Measurements from ENCODE around the gene FBXW2. TPM values are rescaled to one million over a fixed set of nuclear protein-coding genes. Genes with fewer than 3 reads are reported as not detected.

FBXW2 gene, protein sequence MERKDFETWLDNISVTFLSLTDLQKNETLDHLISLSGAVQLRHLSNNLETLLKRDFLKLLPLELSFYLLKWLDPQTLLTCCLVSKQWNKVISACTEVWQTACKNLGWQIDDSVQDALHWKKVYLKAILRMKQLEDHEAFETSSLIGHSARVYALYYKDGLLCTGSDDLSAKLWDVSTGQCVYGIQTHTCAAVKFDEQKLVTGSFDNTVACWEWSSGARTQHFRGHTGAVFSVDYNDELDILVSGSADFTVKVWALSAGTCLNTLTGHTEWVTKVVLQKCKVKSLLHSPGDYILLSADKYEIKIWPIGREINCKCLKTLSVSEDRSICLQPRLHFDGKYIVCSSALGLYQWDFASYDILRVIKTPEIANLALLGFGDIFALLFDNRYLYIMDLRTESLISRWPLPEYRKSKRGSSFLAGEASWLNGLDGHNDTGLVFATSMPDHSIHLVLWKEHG
- 10 to 100 TPM; 73.2 to 73.4 TPM for total RNA-seq
- 39.3 TPM for polyA plus RNA-seq

DNA sequence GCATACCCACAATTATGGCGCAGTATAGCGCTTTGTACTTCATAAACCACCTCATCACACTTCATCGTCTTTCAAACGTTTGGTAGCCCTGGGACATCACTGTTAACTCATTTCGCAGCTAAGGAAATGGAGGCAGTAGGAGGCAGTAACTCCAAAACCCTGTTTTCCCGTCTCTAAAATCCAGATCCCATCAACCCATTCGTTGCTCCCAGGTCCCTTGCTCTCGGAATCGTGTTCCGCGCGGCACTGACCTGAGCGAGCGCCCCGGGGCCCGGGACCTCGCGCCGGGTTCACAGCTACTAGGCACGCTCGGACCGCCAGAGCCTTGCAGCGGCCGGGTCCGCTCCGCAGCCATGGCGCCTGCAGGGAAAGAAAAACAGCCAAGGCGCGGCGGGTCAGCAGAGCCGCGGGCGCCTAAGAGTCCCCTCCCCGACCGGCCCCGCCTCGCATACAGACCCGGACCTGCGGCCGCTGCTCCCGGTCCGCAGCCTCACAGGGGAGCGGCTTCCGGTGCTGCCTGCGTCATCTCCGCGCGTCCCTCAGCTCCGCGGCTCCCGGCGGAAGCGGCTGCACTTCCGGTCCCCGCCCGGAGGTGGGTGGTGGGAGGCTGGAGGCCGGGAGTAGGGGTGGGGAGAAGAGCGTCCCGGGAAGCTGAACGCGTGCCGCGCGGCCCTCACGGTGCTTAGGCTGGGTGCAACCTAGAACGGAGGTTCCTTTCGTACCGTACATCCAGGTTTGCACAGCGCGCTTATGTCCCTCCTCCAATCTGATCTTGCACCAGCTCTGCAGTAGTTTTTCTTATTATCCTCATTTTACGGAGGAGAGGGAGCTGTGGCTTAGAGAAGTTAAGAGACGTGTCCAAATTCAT lies at the start of gene FBXW2:
Gene FBXW2 (minus strand): TSS at position 519 of the 868 bp plus-strand sequence. CDS start 5,158 bp downstream, outside the sequence.
- H3K4me3 Mint-ChIP-seq: peak within 1 kb of the TSS; percentile 89 to 97 (median 91)
- Histone ChIP-seq H3K27ac (ENCODE audit: low read depth, low read length) (peak within 1 kb of the TSS; percentile 92), H3K4me1 (ENCODE audit: insufficient read depth, low read length) (peaks cover 39% of the 10 kb centered on the region), H3K9me3 (ENCODE audit: low read length) (no peaks in the 10 kb centered on the region), H3K27me3 (ENCODE audit: insufficient read depth, low read length, poor library complexity, severe bottlenecking) (no peaks in the 10 kb centered on the region), H3K36me3 (ENCODE audit: insufficient read depth, low read length) (peaks cover 7% of the 10 kb centered on the region), H3K4me3 (ENCODE audit: low read length) (peak within 1 kb of the TSS; percentile 84)
- CTCF ChIA-PET: interaction anchor here (0.8 to 1.4 kb wide), 7 partner anchors 37 to 355 kb away, joined by 3 to 6 read pairs (median 3); partner anchors contain the start of gene TRAF1
- no peaks in the 10 kb centered on the region for H3K27me3 Mint-ChIP-seq
- H3K4me1 Mint-ChIP-seq: peaks cover 46 to 61% (median 61%) of the 10 kb centered on the region in 3 donors
- H3K36me3 Mint-ChIP-seq: peaks cover 5 to 37% (median 14%) of the 10 kb centered on the region in 3 donors
- DNase-seq: peak; percentile 79 to 87 (median 82)
- no peaks in the 10 kb centered on the region for H3K9me3 Mint-ChIP-seq
- peak within 1 kb of the TSS; percentile 89 to 98 (median 96) for H3K27ac Mint-ChIP-seq
- POLR2A ChIA-PET: interaction anchor here (0.6 to 1.8 kb wide), 17 partner anchors 15 to 418 kb away, joined by 3 to 12 read pairs (median 3); partner anchors contain the start of genes PSMD5, RAB14 and TRAF1

DNA sequence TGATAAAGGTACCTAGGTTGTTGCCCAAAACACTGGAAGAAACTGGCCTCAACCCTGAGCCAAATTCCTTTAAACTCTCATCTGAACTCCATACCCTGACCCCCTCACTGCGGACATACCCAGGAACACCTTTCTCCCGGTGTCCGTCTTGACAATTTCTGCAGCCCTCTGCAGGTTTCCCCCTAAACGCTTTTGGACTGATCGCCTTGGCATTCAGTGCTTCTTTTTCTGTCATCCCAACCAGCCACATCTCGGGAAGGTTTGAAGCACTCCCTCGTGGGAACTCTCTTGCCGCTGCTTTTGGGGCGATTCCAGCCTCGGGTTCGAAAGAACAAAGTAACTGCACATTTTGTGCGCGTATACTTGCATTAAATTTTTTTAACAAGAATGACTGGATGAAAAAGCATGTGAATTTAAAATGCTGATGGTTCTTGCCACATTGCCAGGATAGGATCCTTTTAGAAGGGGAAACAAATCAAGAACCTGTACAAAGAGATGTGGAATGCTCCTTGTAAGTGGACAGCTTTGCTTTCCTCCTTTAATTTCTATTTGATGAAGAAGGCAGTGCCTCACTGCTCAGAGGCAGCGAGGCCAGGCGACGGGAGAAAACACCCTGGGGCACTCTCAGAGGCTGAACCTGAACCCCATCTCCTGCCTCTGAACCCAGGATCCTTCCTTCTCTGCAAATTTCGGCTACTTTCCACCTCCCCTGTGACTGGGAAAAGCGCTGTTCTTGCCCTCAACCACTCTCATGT lies 48.9 kb upstream of the FBXW2 start:
- Mint-ChIP-seq H3K4me1 (peaks cover 68 to 87% (median 83%) of the 10 kb centered on the region in 3 donors), H3K27ac (peak overlapping the region; percentile 97 to 99 (median 98)), H3K9me3 (no peaks in the 10 kb centered on the region), H3K36me3 (peaks cover 6 to 40% (median 14%) of the 10 kb centered on the region in 3 donors), H3K4me3 (peak overlapping the region; percentile 93 to 98 (median 96)), H3K27me3 (no peaks in the 10 kb centered on the region)
- Histone ChIP-seq H3K9me3 (ENCODE audit: low read length) (no peaks in the 10 kb centered on the region), H3K4me1 (ENCODE audit: insufficient read depth, low read length) (peaks cover 45% of the 10 kb centered on the region), H3K36me3 (ENCODE audit: insufficient read depth, low read length) (peaks cover 3% of the 10 kb centered on the region), H3K4me3 (ENCODE audit: low read length) (peak overlapping the region; percentile 87), H3K27me3 (ENCODE audit: insufficient read depth, low read length, poor library complexity, severe bottlenecking) (no peaks in the 10 kb centered on the region), H3K27ac (ENCODE audit: low read depth, low read length) (peak overlapping the region; percentile 99)
- ChIA-PET CTCF (interaction anchor here (0.8 to 2.4 kb wide), 4 partner anchors 8 to 28 kb away, joined by 3 to 8 read pairs (median 4); no protein-coding TSS in a partner anchor), POLR2A (interaction anchor here (0.6 to 1.7 kb wide), 7 partner anchors 9 to 279 kb away, joined by 3 to 7 read pairs (median 4); partner anchors contain the start of gene FBXW2)
- DNase-seq: no peak

DNA sequence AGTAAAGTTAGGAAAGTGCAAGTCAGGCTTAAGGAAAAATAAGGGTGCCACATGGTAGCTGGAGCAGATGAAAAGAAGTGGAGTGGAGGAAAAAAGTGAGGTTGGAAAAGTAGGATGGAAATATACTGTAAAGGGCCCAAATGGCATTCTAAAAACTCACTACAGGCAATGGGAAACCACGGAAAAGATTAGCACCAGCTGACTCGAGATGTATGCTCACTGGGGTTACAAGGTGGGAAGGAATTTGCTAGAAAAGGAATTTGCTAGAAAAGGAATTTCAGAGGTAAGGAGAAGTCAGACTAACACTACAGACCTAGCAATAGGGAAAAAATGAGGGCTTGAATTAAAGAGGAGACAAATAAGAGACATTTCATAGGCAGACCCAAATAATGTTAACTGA lies 45.9 kb upstream of the FBXW2 start:
- Histone ChIP-seq H3K27ac (ENCODE audit: low read depth, low read length) (no peak overlapping the region), H3K4me1 (ENCODE audit: insufficient read depth, low read length) (peaks cover 16% of the 10 kb centered on the region), H3K36me3 (ENCODE audit: insufficient read depth, low read length) (no peaks in the 10 kb centered on the region), H3K9me3 (ENCODE audit: low read length) (no peaks in the 10 kb centered on the region), H3K27me3 (ENCODE audit: insufficient read depth, low read length, poor library complexity, severe bottlenecking) (no peaks in the 10 kb centered on the region), H3K4me3 (ENCODE audit: low read length) (no peak overlapping the region)
- peak overlapping the region; percentile 22 to 85 (median 64) for H3K27ac Mint-ChIP-seq
- peak overlapping the region in 4 of 7 donors; percentile 17 to 76 (median 48) for H3K4me3 Mint-ChIP-seq
- CTCF ChIA-PET: no interaction called here
- H3K4me1 Mint-ChIP-seq: peaks cover 43 to 63% (median 58%) of the 10 kb centered on the region in 3 donors
- H3K27me3 Mint-ChIP-seq: no peaks in the 10 kb centered on the region
- POLR2A ChIA-PET: no interaction called here
- H3K9me3 Mint-ChIP-seq: no peaks in the 10 kb centered on the region
- DNase-seq: no peak
- H3K36me3 Mint-ChIP-seq: peaks cover 6 to 58% (median 15%) of the 10 kb centered on the region in 3 donors

DNA sequence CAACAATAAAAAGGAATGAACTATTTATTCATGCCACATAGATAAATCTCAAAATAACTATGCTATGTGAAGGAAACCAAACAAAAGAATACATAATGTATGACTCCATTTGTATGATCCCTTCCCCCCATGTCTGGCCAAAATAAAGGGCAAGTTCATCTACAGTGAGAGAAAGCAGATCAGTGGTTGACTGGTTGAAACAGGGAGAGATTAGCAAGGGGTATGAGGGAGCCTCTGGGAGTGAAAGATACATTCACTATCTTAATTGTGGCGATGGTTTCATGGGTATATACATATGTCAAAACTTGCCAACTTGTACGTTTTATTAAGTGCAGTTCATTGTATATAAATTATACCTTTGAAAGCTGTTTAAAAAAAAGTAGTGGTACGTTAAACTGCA lies 44.7 kb upstream of the FBXW2 start:
- Mint-ChIP-seq H3K4me1 (peaks cover 38 to 53% (median 50%) of the 10 kb centered on the region in 3 donors), H3K4me3 (no peak overlapping the region), H3K27ac (peak overlapping the region in 2 of 8 donors; percentile 10 to 15), H3K36me3 (peaks cover 6 to 64% (median 15%) of the 10 kb centered on the region in 3 donors), H3K9me3 (no peaks in the 10 kb centered on the region), H3K27me3 (no peaks in the 10 kb centered on the region)
- Histone ChIP-seq H3K9me3 (ENCODE audit: low read length) (no peaks in the 10 kb centered on the region), H3K27me3 (ENCODE audit: insufficient read depth, low read length, poor library complexity, severe bottlenecking) (no peaks in the 10 kb centered on the region), H3K36me3 (ENCODE audit: insufficient read depth, low read length) (peaks cover 4% of the 10 kb centered on the region), H3K4me1 (ENCODE audit: insufficient read depth, low read length) (peaks cover 10% of the 10 kb centered on the region), H3K27ac (ENCODE audit: low read depth, low read length) (no peak overlapping the region), H3K4me3 (ENCODE audit: low read length) (no peak overlapping the region)
- ChIA-PET CTCF (no interaction called here), POLR2A (no interaction called here)
- DNase-seq: no peak

DNA sequence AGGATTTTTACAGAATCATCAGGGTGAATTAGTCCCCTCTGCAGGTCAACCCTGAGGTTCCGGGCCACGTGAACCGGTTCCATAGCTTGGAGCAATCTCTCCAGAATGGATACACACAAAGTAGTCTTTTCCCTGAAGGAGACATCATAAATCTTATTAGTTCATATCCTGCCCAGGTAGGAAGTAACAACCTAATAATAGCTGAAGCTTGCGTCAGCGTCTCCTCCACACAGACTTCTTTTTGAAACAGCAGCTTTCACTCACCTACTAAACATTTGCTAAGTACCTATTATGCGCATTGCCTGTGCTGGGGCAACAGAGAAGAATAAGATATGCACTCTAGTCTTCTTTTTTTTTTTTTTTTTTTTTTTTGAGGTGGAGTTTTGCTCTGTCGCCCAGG lies 40.1 kb upstream of the FBXW2 start:
- Histone ChIP-seq H3K4me1 (ENCODE audit: insufficient read depth, low read length) (no peaks in the 10 kb centered on the region), H3K27me3 (ENCODE audit: insufficient read depth, low read length, poor library complexity, severe bottlenecking) (no peaks in the 10 kb centered on the region), H3K9me3 (ENCODE audit: low read length) (no peaks in the 10 kb centered on the region), H3K4me3 (ENCODE audit: low read length) (no peak overlapping the region), H3K27ac (ENCODE audit: low read depth, low read length) (no peak overlapping the region), H3K36me3 (ENCODE audit: insufficient read depth, low read length) (peaks cover 38% of the 10 kb centered on the region)
- Mint-ChIP-seq H3K27ac (no peak overlapping the region), H3K4me3 (no peak overlapping the region), H3K9me3 (no peaks in the 10 kb centered on the region), H3K27me3 (no peaks in the 10 kb centered on the region), H3K36me3 (peaks cover 5 to 77% (median 24%) of the 10 kb centered on the region in 3 donors), H3K4me1 (peaks cover 13 to 17% (median 14%) of the 10 kb centered on the region in 3 donors)
- POLR2A ChIA-PET: interaction anchor here (0.7 kb wide), 1 partner anchor 119 kb away, joined by 9 read pairs; no protein-coding TSS in a partner anchor
- CTCF ChIA-PET: interaction anchor here (1.5 kb wide), 1 partner anchor 10 kb away, joined by 5 read pairs; the partner anchor contains the start of gene PSMD5
- no peak for DNase-seq

DNA sequence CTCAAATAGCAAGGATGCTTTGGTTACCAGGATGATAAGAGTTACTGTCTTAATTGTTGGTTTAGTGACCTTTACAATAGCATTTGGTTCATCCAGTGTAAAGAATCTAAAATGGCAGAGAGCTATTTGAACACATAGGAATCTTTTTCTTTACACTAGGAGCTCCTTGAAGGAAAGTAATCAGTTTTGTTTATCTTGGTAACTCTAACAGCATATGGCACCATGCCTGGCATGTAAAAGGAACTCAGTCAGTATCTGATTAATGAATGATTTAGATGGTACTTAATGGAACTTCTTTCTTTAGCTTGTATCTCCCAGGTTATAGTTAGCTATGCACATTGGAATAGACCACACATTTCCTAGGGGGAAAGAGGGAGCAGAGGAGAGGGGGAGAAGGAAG lies 39.6 kb upstream of the FBXW2 start:
- Mint-ChIP-seq H3K27me3 (no peaks in the 10 kb centered on the region), H3K27ac (peak overlapping the region in 1 of 8 donors; percentile 41), H3K36me3 (peaks cover 5 to 76% (median 24%) of the 10 kb centered on the region in 3 donors), H3K9me3 (no peaks in the 10 kb centered on the region), H3K4me1 (peaks cover 10 to 12% (median 11%) of the 10 kb centered on the region in 3 donors), H3K4me3 (no peak overlapping the region)
- POLR2A ChIA-PET: interaction anchor here (0.7 kb wide), 1 partner anchor 120 kb away, joined by 9 read pairs; no protein-coding TSS in a partner anchor
- CTCF ChIA-PET: no interaction called here
- DNase-seq: no peak
- H3K9me3 ChIP-seq (ENCODE audit: low read length): no peaks in the 10 kb centered on the region
- H3K27me3 ChIP-seq (ENCODE audit: insufficient read depth, low read length, poor library complexity, severe bottlenecking): no peaks in the 10 kb centered on the region
- H3K4me1 ChIP-seq (ENCODE audit: insufficient read depth, low read length): no peaks in the 10 kb centered on the region
- no peak overlapping the region for H3K4me3 ChIP-seq (ENCODE audit: low read length)
- H3K27ac ChIP-seq (ENCODE audit: low read depth, low read length): no peak overlapping the region
- peaks cover 38% of the 10 kb centered on the region for H3K36me3 ChIP-seq (ENCODE audit: insufficient read depth, low read length)

DNA sequence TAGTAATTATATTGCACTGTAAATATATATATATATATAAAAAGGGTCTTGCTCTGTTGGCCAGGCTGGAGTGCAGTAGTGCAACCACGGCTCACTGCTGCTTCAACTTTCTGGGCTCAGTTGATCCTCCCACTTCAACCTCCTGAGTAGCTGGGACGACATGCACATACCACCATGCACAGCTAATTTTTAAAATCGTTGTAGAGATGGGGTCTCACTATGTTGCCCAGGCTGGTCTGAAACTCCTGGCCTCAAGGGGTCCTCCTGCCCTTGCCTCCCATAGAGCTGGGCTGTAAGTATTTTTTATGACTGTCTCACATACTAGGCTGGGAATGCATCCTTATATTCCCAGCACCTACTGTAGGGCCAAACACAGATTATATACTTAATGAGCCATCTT lies 37.6 kb upstream of the FBXW2 start:
- H3K4me3 ChIP-seq (ENCODE audit: low read length): no peak overlapping the region
- no peak overlapping the region for H3K4me3 Mint-ChIP-seq
- no peak for DNase-seq
- no peaks in the 10 kb centered on the region for H3K4me1 ChIP-seq (ENCODE audit: insufficient read depth, low read length)
- H3K27ac Mint-ChIP-seq: no peak overlapping the region
- H3K9me3 Mint-ChIP-seq: no peaks in the 10 kb centered on the region
- H3K27me3 Mint-ChIP-seq: no peaks in the 10 kb centered on the region
- H3K9me3 ChIP-seq (ENCODE audit: low read length): no peaks in the 10 kb centered on the region
- H3K4me1 Mint-ChIP-seq: peaks cover 2 to 3% (median 2%) of the 10 kb centered on the region in 3 donors
- H3K36me3 ChIP-seq (ENCODE audit: insufficient read depth, low read length): peaks cover 47% of the 10 kb centered on the region
- H3K36me3 Mint-ChIP-seq: peaks cover 5 to 81% (median 26%) of the 10 kb centered on the region in 3 donors
- H3K27ac ChIP-seq (ENCODE audit: low read depth, low read length): no peak overlapping the region
- ChIA-PET POLR2A (interaction anchor here (0.6 kb wide), 1 partner anchor 274 kb away, joined by 3 read pairs; no protein-coding TSS in a partner anchor), CTCF (no interaction called here)
- no peaks in the 10 kb centered on the region for H3K27me3 ChIP-seq (ENCODE audit: insufficient read depth, low read length, poor library complexity, severe bottlenecking)

Data from CD8-positive, alpha-beta memory T cell (primary cell).